Keratinocyte (primary cell): ENCODE measurements around the gene BECN2.

ENCODE experiments used
- CTCF ChIP-seq, 3 experiments: IDR thresholded peaks in 1 of 3; conservative IDR thresholded peaks in 1 of 3; optimal IDR thresholded peaks in 1 of 3; 2 replicates in 2 of 3; 3 replicates in 1 of 3; pipeline versions ENCODE3 to v1.5.1; 2011; ENCODE audit warnings: low read length in 3 of 3, mild to moderate bottlenecking in 3 of 3, moderate library complexity in 2 of 3, control low read depth in 1 of 3, inconsistent platforms in 1 of 3; ENCODE audit not compliant: insufficient read depth in 2 of 3; ENCODE audit errors: extremely low read depth in 1 of 3
- EZH2 ChIP-seq: IDR thresholded peaks from one replicate; pipeline ENCODE4 v1.6.1; 2012; ENCODE audit warnings: inconsistent platforms, mild to moderate bottlenecking, low read length, moderate library complexity

- TF ChIP-seq CTCF (optimal IDR thresholded peaks at IDR 0.05 in 1 of 3, IDR thresholded peaks at IDR 0.05 in 1 of 3, conservative IDR thresholded peaks at IDR 0.05 in 1 of 3; ENCODE audit: extremely low read depth in 1 of 3, insufficient read depth in 2 of 3, low read length in 3 of 3), result no peak
- no peak for TF ChIP-seq EZH2
Measured at GRCh38 chr1:241944300-241944699, 13.3 kb upstream of the BECN2 start.
